UCSD-AML1 (cell line): ENCODE measurements around the gene ZNHIT2.
A peak's percentile ranks its signal among the peaks of the same experiment; 100 is the strongest.

ENCODE experiments used
- DNase-seq: peaks from one replicate; lab custom pipeline; 2025; ENCODE audit not compliant: unreplicated experiment; lab: John Stamatoyannopoulos, UW

Gene ZNHIT2

GRCh38 chr11:65078151-65078550 lies 39.4 kb downstream of the ZNHIT2 start:
- peak; percentile 68 for DNase-seq

- no peak for DNase-seq
Observed at GRCh38 chr11:65077451-65077850, 40.0 kb downstream of the ZNHIT2 start.

- no peak for DNase-seq
Observed at GRCh38 chr11:65072631-65072966, 44.9 kb downstream of the ZNHIT2 start.

- no peak for DNase-seq
Observed at GRCh38 chr11:65071907-65072630, 45.4 kb downstream of the ZNHIT2 start.

GRCh38 chr11:65069217-65069616 lies 48.3 kb downstream of the ZNHIT2 start:
- DNase-seq: peak; percentile 21

GRCh38 chr11:65067446-65067845 lies 50.1 kb downstream of the ZNHIT2 start:
- DNase-seq: no peak

GRCh38 chr11:65066805-65067291 lies 50.7 kb downstream of the ZNHIT2 start:
- no peak for DNase-seq
